Osteoblast (primary cell): ENCODE data around the gene CMSS1. TPM values are rescaled to one million over a fixed set of nuclear protein-coding genes. Genes with fewer than 3 reads are reported as not detected.
A peak's percentile ranks its signal among the peaks of the same experiment; 100 is the strongest.

Experiments used
- DNase-seq: peaks from one replicate; pipeline ENCODE4 v3.0.0; 2011; ENCODE audit warnings: low spot score, mixed read lengths; ENCODE audit not compliant: insufficient read length; ENCODE audit errors: missing footprints
- H2AFZ ChIP-seq: 2 replicates; pipeline ENCODE4 v1.6.0; 2011; ENCODE audit warnings: mild to moderate bottlenecking, low read length
- H3K27ac ChIP-seq: 2 replicates; pipeline ENCODE4 v1.5.1; 2011; ENCODE audit warnings: mild to moderate bottlenecking, low read depth, low read length, moderate library complexity
- H3K27me3 ChIP-seq: 2 replicates; pipeline ENCODE4 v1.6.0; 2012; ENCODE audit warnings: mild to moderate bottlenecking, control low read depth, inconsistent platforms, low read length, moderate library complexity; ENCODE audit not compliant: insufficient read depth
- H3K36me3 ChIP-seq: 2 replicates; pipeline ENCODE4 v1.5.1; 2011; ENCODE audit warnings: mild to moderate bottlenecking, low read length, control low read depth, moderate library complexity; ENCODE audit not compliant: insufficient read depth
- H3K4me1 ChIP-seq: 2 replicates; pipeline ENCODE4 v1.5.1; 2011; ENCODE audit warnings: mild to moderate bottlenecking, low read length, control low read depth, moderate library complexity; ENCODE audit not compliant: insufficient read depth
- H3K4me2 ChIP-seq: 2 replicates; pipeline ENCODE4 v1.6.0; 2011; ENCODE audit warnings: mild to moderate bottlenecking, low read length; ENCODE audit not compliant: insufficient read depth
- H3K4me3 ChIP-seq: fragments of 200-600 bp; sonication (generic); 3 replicates; pipeline ENCODE4 v1.5.1; 2012; ENCODE audit warnings: mild to moderate bottlenecking, low read length, inconsistent platforms; ENCODE audit not compliant: insufficient read depth
- H3K79me2 ChIP-seq: 2 replicates; pipeline ENCODE4 v1.6.0; 2012; ENCODE audit warnings: mild to moderate bottlenecking, low read length, control low read depth, inconsistent platforms; ENCODE audit not compliant: insufficient read depth
- H3K9me3 ChIP-seq: 2 replicates; pipeline ENCODE4 v1.5.1; 2011; ENCODE audit warnings: low read depth, low read length, control low read depth
- H4K20me1 ChIP-seq: 2 replicates; pipeline ENCODE4 v1.6.0; 2012; ENCODE audit warnings: mild to moderate bottlenecking, low read length, control low read depth; ENCODE audit not compliant: insufficient read depth
- CTCF ChIP-seq: IDR thresholded peaks from 2 replicates; pipeline ENCODE4 v1.5.1; 2011; ENCODE audit warnings: mild to moderate bottlenecking, low read depth, low read length, moderate library complexity; ENCODE audit errors: extremely low read depth
- total RNA-seq: library from RNA; depleted of rRNA; stranded (reverse); fragments of >200 nt; gene quantifications from 2 replicates; pipeline ENCODE4 v1.2.3, GENCODE V29; 2012

The CMSS1 gene
- total RNA-seq, 1 donor, result 15.9 TPM

- Histone ChIP-seq H3K36me3 (no peaks in the 10 kb centered on the region), H3K4me2 (no peak overlapping the region), H3K27me3 (no peaks in the 10 kb centered on the region), H3K9me3 (no peaks in the 10 kb centered on the region), H3K4me3 (no peak overlapping the region), H4K20me1 (no peaks in the 10 kb centered on the region), H3K79me2 (no peaks in the 10 kb centered on the region), H2AFZ (no peak overlapping the region), H3K27ac (no peak overlapping the region), H3K4me1 (peaks cover 11% of the 10 kb centered on the region)
- no peak for DNase-seq
- no peak for TF ChIP-seq CTCF
These were observed 240.3 kb downstream of the CMSS1 start for GRCh38 chr3:100057716-100058575.

- H3K4me3 ChIP-seq, result no peak overlapping the region
- no peaks in the 10 kb centered on the region for H3K79me2 ChIP-seq
- H3K4me2 ChIP-seq, result no peak overlapping the region
- no peak overlapping the region for H2AFZ ChIP-seq
- peak overlapping the region; percentile 23 for H3K27ac ChIP-seq
- peak; percentile 45 for DNase-seq
- H3K36me3 ChIP-seq, result no peaks in the 10 kb centered on the region
- no peaks in the 10 kb centered on the region for H4K20me1 ChIP-seq
- no peaks in the 10 kb centered on the region for H3K9me3 ChIP-seq
- H3K27me3 ChIP-seq, result no peaks in the 10 kb centered on the region
- H3K4me1 ChIP-seq, result peaks cover 18% of the 10 kb centered on the region
- TF ChIP-seq CTCF, result no peak
These were observed 241.8 kb downstream of the CMSS1 start for GRCh38 chr3:100059472-100059871.

- Histone ChIP-seq H3K27me3 (no peaks in the 10 kb centered on the region), H3K4me2 (no peak overlapping the region), H3K27ac (no peak overlapping the region), H3K79me2 (no peaks in the 10 kb centered on the region), H4K20me1 (no peaks in the 10 kb centered on the region), H3K9me3 (no peaks in the 10 kb centered on the region), H3K36me3 (no peaks in the 10 kb centered on the region), H2AFZ (no peak overlapping the region), H3K4me1 (peaks cover 19% of the 10 kb centered on the region), H3K4me3 (no peak overlapping the region)
- no peak for TF ChIP-seq CTCF
- no peak for DNase-seq
These were observed 243.2 kb downstream of the CMSS1 start for GRCh38 chr3:100060685-100061484.

- DNase-seq, result no peak
- no peaks in the 10 kb centered on the region for H3K9me3 ChIP-seq
- no peak overlapping the region for H3K4me2 ChIP-seq
- no peak overlapping the region for H2AFZ ChIP-seq
- no peak overlapping the region for H3K4me3 ChIP-seq
- no peak overlapping the region for H3K27ac ChIP-seq
- H3K79me2 ChIP-seq, result no peaks in the 10 kb centered on the region
- H3K27me3 ChIP-seq, result no peaks in the 10 kb centered on the region
- no peaks in the 10 kb centered on the region for H4K20me1 ChIP-seq
- H3K36me3 ChIP-seq, result no peaks in the 10 kb centered on the region
- TF ChIP-seq CTCF, result no peak
- peaks cover 18% of the 10 kb centered on the region for H3K4me1 ChIP-seq
These were observed 245.0 kb downstream of the CMSS1 start for GRCh38 chr3:100062665-100063064.
